ENCODE results near the gene PLCB2. TPM values are rescaled to one million over a fixed set of nuclear protein-coding genes. Genes with fewer than 3 reads are reported as not detected.

PLCB2 gene
- total and polyA plus RNA-seq, 9 of the 15 experiments (the other 6 are each of a cell fraction or from before 2014, with no cell fraction given) = 0.37 to 12.3 (median 8.0) TPM

DNA sequence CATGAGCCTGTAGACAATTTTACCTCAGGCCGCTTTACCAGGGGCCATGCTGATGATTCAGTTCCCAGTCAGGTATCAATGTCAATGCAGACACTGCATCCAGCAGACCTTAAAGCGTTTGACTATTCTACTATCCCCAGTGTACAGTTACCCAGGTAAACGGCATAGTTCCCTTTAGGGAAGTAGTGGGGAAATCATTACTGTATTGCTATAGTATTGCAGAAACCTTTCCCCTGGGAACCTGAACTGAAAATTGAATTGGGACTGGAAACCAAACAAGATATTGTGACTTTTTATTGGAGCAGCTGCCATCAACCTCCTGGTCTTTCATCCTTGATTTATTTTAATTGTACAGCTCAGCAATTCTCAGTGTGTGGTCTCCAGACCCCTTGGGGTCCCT lies 9.2 kb upstream of the PLCB2 start:
- no peak overlapping the region for H2AFZ ChIP-seq (ENCODE audit: low read depth, low read length)
- H3K9me1 ChIP-seq (ENCODE audit: control insufficient read depth, insufficient read depth, low read length) = no peaks in the 10 kb centered on the region
- in situ Hi-C loops (cut with MboI) (no loop called here), intact Hi-C loops (cut with micrococcal nuclease) (no loop called here)
- no peak overlapping the region for H3K4me2 ChIP-seq (ENCODE audit: insufficient read depth, low read length)
- H3K4me3 ChIP-seq = no peak overlapping the region
- no peaks in the 10 kb centered on the region for H4K20me1 ChIP-seq (replicated peaks; ENCODE audit: control insufficient read depth, insufficient read depth, low read length)
- H3K79me2 ChIP-seq (ENCODE audit: control insufficient read depth, insufficient read depth, low read length) = no peaks in the 10 kb centered on the region
- no peak overlapping the region for H3K9ac ChIP-seq (ENCODE audit: insufficient read depth in 1 of 2, low read depth in 2 of 2, low read length in 2 of 2)
- DNase-seq (ENCODE audit: extremely low read depth in 1 of 4, low spot score in 3 of 4) (no peak), ATAC-seq (no peak), FAIRE-seq (no peak)
- H3K36me3 ChIP-seq (ENCODE audit: control insufficient read depth, insufficient read depth, low read length) = no peaks in the 10 kb centered on the region
- CTCF ChIA-PET (ENCODE audit: low intra/inter-chr PET ratio) = interaction anchor here (0.8 kb wide), 1 partner anchor 21 kb away, joined by 3 read pairs; no protein-coding TSS in a partner anchor
- TF ChIP-seq C11orf30 (IDR thresholded peaks at IDR 0.05; ENCODE audit: low read depth) (0 out of 2 replicates have a peak, but pooled peaks have one; percentile 5), ZNF316 (IDR thresholded peaks at IDR 0.05) (peak; percentile 41; the same call in 1 of the 2 replicates)
- TF ChIP-seq, protein P1, sequence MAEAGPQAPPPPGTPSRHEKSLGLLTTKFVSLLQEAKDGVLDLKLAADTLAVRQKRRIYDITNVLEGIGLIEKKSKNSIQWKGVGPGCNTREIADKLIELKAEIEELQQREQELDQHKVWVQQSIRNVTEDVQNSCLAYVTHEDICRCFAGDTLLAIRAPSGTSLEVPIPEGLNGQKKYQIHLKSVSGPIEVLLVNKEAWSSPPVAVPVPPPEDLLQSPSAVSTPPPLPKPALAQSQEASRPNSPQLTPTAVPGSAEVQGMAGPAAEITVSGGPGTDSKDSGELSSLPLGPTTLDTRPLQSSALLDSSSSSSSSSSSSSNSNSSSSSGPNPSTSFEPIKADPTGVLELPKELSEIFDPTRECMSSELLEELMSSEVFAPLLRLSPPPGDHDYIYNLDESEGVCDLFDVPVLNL (CRISPR knock-in tag; IDR thresholded peaks at IDR 0.05; ENCODE audit: low read depth) = no peak
- peaks cover 2 to 29% of the 10 kb centered on the region in 2 experiments; a peak in 3 of 5 replicates for H3K27me3 ChIP-seq (ENCODE audit: control insufficient read depth in 2 of 2, insufficient read depth in 2 of 2, low read length in 2 of 2)
- H3K27ac ChIP-seq (ENCODE audit: extremely low read depth, low read depth, low read length) = no peak overlapping the region
- peaks cover 0 to 3% of the 10 kb centered on the region in 2 experiments; a peak in 2 of 5 replicates for H3K4me1 ChIP-seq (replicated peaks in 1 of 2; ENCODE audit: control insufficient read depth in 2 of 2, insufficient read depth in 2 of 2, low read length in 2 of 2)
- WGBS (ENCODE audit: insufficient coverage, low coverage, missing lambda C conversion rate) = 4% methylated on average over 3 of the region's 3 CpGs
- H3K9me3 ChIP-seq (replicated peaks; ENCODE audit: control insufficient read depth, insufficient read depth, low read depth, low read length) = no peaks in the 10 kb centered on the region
- POLR2A ChIA-PET = interaction anchor here (0.7 kb wide), 2 partner anchors 10 to 153 kb away, joined by 3 read pairs; no protein-coding TSS in a partner anchor
- no TSS peak for BruUV-seq (replicated peaks)

DNA sequence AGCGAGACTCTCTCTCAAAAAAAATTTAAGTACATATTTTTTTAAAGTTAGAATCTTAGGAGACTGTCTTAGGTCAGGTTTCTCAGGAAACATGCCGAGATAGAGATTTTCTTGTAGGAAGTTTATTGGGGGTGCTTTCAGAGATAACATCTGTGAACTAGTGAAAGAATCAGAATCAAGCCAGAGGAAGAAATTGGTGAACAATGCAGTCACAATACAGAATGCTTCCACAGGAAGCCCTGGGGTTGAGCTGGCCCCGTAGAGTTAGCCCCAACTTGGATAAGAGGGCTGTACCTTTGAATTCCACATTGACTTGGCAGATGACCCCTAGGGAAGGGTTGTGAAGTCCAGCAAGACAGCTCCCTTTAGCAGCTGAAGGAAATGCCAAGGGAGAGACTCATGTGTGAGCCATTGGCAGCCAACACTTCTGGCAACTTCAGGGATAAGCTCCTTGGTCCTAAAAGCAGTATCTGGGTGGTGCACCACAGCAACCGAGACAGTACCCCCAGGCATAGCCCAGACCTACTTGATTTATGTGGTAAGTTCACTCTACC lies 7.1 kb upstream of the PLCB2 start:
- intact Hi-C loops (cut with micrococcal nuclease) = no loop called here
- WGBS (ENCODE audit: insufficient coverage, low coverage, missing lambda C conversion rate) = 10% methylated on average over 4 of the region's 4 CpGs
- no peak overlapping the region for H3K4me3 ChIP-seq
- H3K79me2 ChIP-seq (ENCODE audit: control insufficient read depth, insufficient read depth, low read length) = no peaks in the 10 kb centered on the region
- peaks cover under 1 to 3% of the 10 kb centered on the region in 2 experiments; a peak in 3 of 5 replicates for H3K4me1 ChIP-seq (replicated peaks in 1 of 2; ENCODE audit: control insufficient read depth in 2 of 2, insufficient read depth in 2 of 2, low read length in 2 of 2)
- BruUV-seq (replicated peaks) = no TSS peak
- ATAC-seq (no peak), DNase-seq (ENCODE audit: extremely low read depth in 1 of 4, low spot score in 3 of 4) (no peak), FAIRE-seq (no peak)
- H3K9me3 ChIP-seq (replicated peaks; ENCODE audit: control insufficient read depth, insufficient read depth, low read depth, low read length) = no peaks in the 10 kb centered on the region
- H3K9ac ChIP-seq (ENCODE audit: insufficient read depth in 1 of 2, low read depth in 2 of 2, low read length in 2 of 2) = no peak overlapping the region
- peaks cover 2 to 37% of the 10 kb centered on the region in 2 experiments; a peak in 3 of 5 replicates for H3K27me3 ChIP-seq (ENCODE audit: control insufficient read depth in 2 of 2, insufficient read depth in 2 of 2, low read length in 2 of 2)
- H3K36me3 ChIP-seq (ENCODE audit: control insufficient read depth, insufficient read depth, low read length) = no peaks in the 10 kb centered on the region
- no peak overlapping the region for H3K4me2 ChIP-seq (ENCODE audit: insufficient read depth, low read length)
- POLR2A ChIA-PET = interaction anchor here (0.9 to 1.3 kb wide), 2 partner anchors 12 to 27 kb away, joined by 3 to 4 read pairs; no protein-coding TSS in a partner anchor
- no peaks in the 10 kb centered on the region for H4K20me1 ChIP-seq (replicated peaks; ENCODE audit: control insufficient read depth, insufficient read depth, low read length)
- no peak overlapping the region for H3K27ac ChIP-seq (ENCODE audit: extremely low read depth, low read depth, low read length)
- TF ChIP-seq, protein P2, sequence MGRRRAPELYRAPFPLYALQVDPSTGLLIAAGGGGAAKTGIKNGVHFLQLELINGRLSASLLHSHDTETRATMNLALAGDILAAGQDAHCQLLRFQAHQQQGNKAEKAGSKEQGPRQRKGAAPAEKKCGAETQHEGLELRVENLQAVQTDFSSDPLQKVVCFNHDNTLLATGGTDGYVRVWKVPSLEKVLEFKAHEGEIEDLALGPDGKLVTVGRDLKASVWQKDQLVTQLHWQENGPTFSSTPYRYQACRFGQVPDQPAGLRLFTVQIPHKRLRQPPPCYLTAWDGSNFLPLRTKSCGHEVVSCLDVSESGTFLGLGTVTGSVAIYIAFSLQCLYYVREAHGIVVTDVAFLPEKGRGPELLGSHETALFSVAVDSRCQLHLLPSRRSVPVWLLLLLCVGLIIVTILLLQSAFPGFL (CRISPR knock-in tag; IDR thresholded peaks at IDR 0.05) = no peak
- TF ChIP-seq ZNF561 (CRISPR knock-in tag; conservative IDR thresholded peaks at IDR 0.05) (no peak), KAT2B (IDR thresholded peaks at IDR 0.05; ENCODE audit: low read depth, low read length) (no peak), HDAC3 (IDR thresholded peaks at IDR 0.05; ENCODE audit: borderline replicate concordance, partially characterized antibody) (no peak)
- CTCF ChIA-PET (ENCODE audit: low intra/inter-chr PET ratio) = no interaction called here
- in situ Hi-C loops (cut with MboI) = loop anchor here (5.0 kb wide), 1 partner anchor 37 kb away; no protein-coding TSS in a partner anchor
- no peaks in the 10 kb centered on the region for H3K9me1 ChIP-seq (ENCODE audit: control insufficient read depth, insufficient read depth, low read length)
- no peak overlapping the region for H2AFZ ChIP-seq (ENCODE audit: low read depth, low read length)
